Heart right ventricle (tissue), 16 donors: ENCODE measurements around the gene COL16A1. TPM values are rescaled to one million over a fixed set of nuclear protein-coding genes. Genes with fewer than 3 reads are reported as not detected.

Source experiments
- ATAC-seq, 8 donors: fragments of 200-7000 bp; cut with Tn5 transposase; one replicate each; pipeline ENCODE4 v1.9.1; 2020; ENCODE audit warnings: mild to moderate bottlenecking in 8 of 8, moderate library complexity in 8 of 8, moderate number of reproducible peaks in 1 of 8
- DNase-seq, 2 donors: peaks; one replicate each; pipeline ENCODE4 v3.0.0-alpha.2; 2020
- H3K27ac ChIP-seq, 10 donors: fragments of 200-600 bp; sonication (generic) in 2 of 10; one replicate each; pipeline versions ENCODE4 v1.5.0 to v1.8.0; 2020 to 2022; ENCODE audit warnings: mild to moderate bottlenecking in 3 of 10
- H3K27me3 ChIP-seq, 7 donors: fragments of 200-600 bp; one replicate each; pipeline ENCODE4 v1.8.0; 2021 to 2022; ENCODE audit warnings: mild to moderate bottlenecking in 2 of 7
- H3K36me3 ChIP-seq, 9 donors: fragments of 200-600 bp; sonication (generic) in 1 of 9; one replicate each; pipeline versions ENCODE4 v1.5.0 to v1.8.0; 2020 to 2022; ENCODE audit warnings: mild to moderate bottlenecking in 2 of 9
- H3K4me1 ChIP-seq, 9 donors: fragments of 200-600 bp; sonication (generic) in 1 of 9; one replicate each; pipeline versions ENCODE4 v1.5.0 to v1.8.0; 2020 to 2022; ENCODE audit warnings: mild to moderate bottlenecking in 4 of 9
- H3K4me3 ChIP-seq, 10 donors: fragments of 200-600 bp; sonication (generic) in 2 of 10; one replicate each; pipeline versions ENCODE4 v1.5.0 to v1.8.0; 2020 to 2022; ENCODE audit warnings: mild to moderate bottlenecking in 7 of 10, moderate library complexity in 2 of 10
- H3K9me3 ChIP-seq, 11 donors: fragments of 200-600 bp in 10 of 11; sonication (generic) in 2 of 11; one replicate each; pipeline versions ENCODE4 v1.5.0 to v1.8.0; 2013 to 2022; ENCODE audit warnings: mild to moderate bottlenecking in 2 of 11, control low read depth in 1 of 11, moderate library complexity in 1 of 11
- CTCF ChIP-seq, 9 donors: fragments of 200-600 bp; sonication (generic) in 2 of 9; IDR thresholded peaks; one replicate each; pipeline versions ENCODE4 v1.5.0 to v1.8.0; 2021 to 2022; ENCODE audit warnings: antibody characterized with exemption in 9 of 9, mild to moderate bottlenecking in 5 of 9, moderate library complexity in 1 of 9
- WGBS, 2 donors: extraction: QIAGEN DNeasy Blood & Tissue Kit; methylation state at CpG; one replicate each; pipeline ENCODE4 v1.1.7; 2013; ENCODE audit warnings: inconsistent platforms in 1 of 2; 5-methylcytosine and 5-hydroxymethylcytosine counted together
- intact Hi-C, 10 donors: fragments of 100-400 bp; cut with DNase I; formaldehyde crosslinking; loops; one replicate each; pipeline versions ENCODE4 v1.11.1 to v1.14.2; 2022
- polyA plus RNA-seq, 2 donors: library from polyadenylated mRNA; stranded (reverse); fragments of 200-250 nt; gene quantifications; one replicate each; pipeline ENCODE4 v1.2.3, GENCODE V29; 2013
- total RNA-seq, 10 donors: library from RNA; stranded (reverse); fragmentation: NEBNext Ultra II Directional in 3 of 10; extraction: Animal tissue kit (Norgen Biotek cat#: 25700) in 3 of 10; gene quantifications; one replicate each; pipeline versions ENCODE4 v1.2.1 to v1.2.4, GENCODE V29; 2021 to 2023
- donor health status: Arrhythmogenic right ventricular cardiomyopathy.
- donor health status: ischemic (EF 13 %, LVEDD 7.1; RV severe dilation, severe dysfunction).
- donor health status: healthy with polysubstance abuse.
- donor health status: DM: no; HTN: yes; CAD: no.
- donor health status: DM: no; HTN: no; CAD: no.
- donor health status: ischemic (EF 25% LVEDD 6.9; RV normal size, moderate dysfunction).
- donor health status: ischemic (EF 25% LVEDD 5.7; RV mildly dilated, moderate dysfunction).
- donor health status: healthy.
- donor health status: DM: yes; HTN: yes; CAD: no.
- donor health status: Ischemic cardiomyopathy.
- donor health status: ischemic (EF 35%, LVEDD 5.7; RV mildly dilated, moderate dysfunction).
- donor health status: nonischemic (EF 11% LVEDD 7.7; RV severe dilation, severe dysfunction).
- donor health status: DM: yes; HTN: yes; CAD: no.
- donor health status: PGD.
- donor health status: ischemic (EF 29% LVEDD 5.4; RV normal size, mild dysfunction).
- donor health status: nonischemic (EF 23%, LVEDD 6.1; RV moderate dilation, normal function).

COL16A1 gene
- total and polyA plus RNA-seq, 12 donors, result 7.4 to 35.3 (median 16.6) TPM

GRCh38 chr1:31655756-31656155 is 48.1 kb downstream of the COL16A1 start:
- Histone ChIP-seq H3K4me3 (no peak overlapping the region), H3K27me3 (no peaks in the 10 kb centered on the region), H3K4me1 (peaks cover 0 to 24% (median 11%) of the 10 kb centered on the region in 9 donors), H3K27ac (no peak overlapping the region), H3K9me3 (no peaks in the 10 kb centered on the region), H3K36me3 (peaks cover 0 to 74% (median 0%) of the 10 kb centered on the region in 9 donors)
- DNase-seq (no peak), ATAC-seq (no peak)
- WGBS, 2 donors, result 85 to 90% methylated on average over 4 of the region's 4 CpGs
- no peak for TF ChIP-seq CTCF (IDR thresholded peaks at IDR 0.05)
- intact Hi-C loops, result no loop called here

GRCh38 chr1:31655104-31655503 is 48.7 kb downstream of the COL16A1 start:
- peaks cover 0 to 67% (median 0%) of the 10 kb centered on the region in 9 donors for H3K36me3 ChIP-seq
- intact Hi-C loops, result no loop called here

GRCh38 chr1:31654474-31654776 is 49.4 kb downstream of the COL16A1 start:
- peaks cover 0 to 37% (median 23%) of the 10 kb centered on the region in 9 donors for H3K4me1 ChIP-seq
- DNase-seq (no peak), ATAC-seq (no peak)
- TF ChIP-seq CTCF (IDR thresholded peaks at IDR 0.05), result no peak
- no peak overlapping the region for H3K27ac ChIP-seq
- peaks cover 0 to 62% (median 0%) of the 10 kb centered on the region in 9 donors for H3K36me3 ChIP-seq
- no peak overlapping the region for H3K4me3 ChIP-seq
- WGBS, 2 donors, result 92 to 93% methylated on average over 5 of the region's 5 CpGs
- no peaks in the 10 kb centered on the region for H3K9me3 ChIP-seq
- H3K27me3 ChIP-seq, result no peaks in the 10 kb centered on the region
- intact Hi-C loops, result no loop called here

More at GRCh38 chr1:31655104-31655503, 48.7 kb downstream of the COL16A1 start:
- peak in 1 of 8 donors; percentile 16 for ATAC-seq
- DNase-seq, result no peak
- Histone ChIP-seq H3K27me3 (no peaks in the 10 kb centered on the region), H3K27ac (no peak overlapping the region), H3K9me3 (no peaks in the 10 kb centered on the region), H3K4me3 (no peak overlapping the region), H3K4me1 (peaks cover 0 to 30% (median 17%) of the 10 kb centered on the region in 9 donors)
- WGBS, 2 donors, result 96% methylated on average over 6 of the region's 6 CpGs
- TF ChIP-seq CTCF (IDR thresholded peaks at IDR 0.05), result no peak

- Histone ChIP-seq H3K9me3 (no peaks in the 10 kb centered on the region), H3K27me3 (no peaks in the 10 kb centered on the region), H3K4me1 (peaks cover 0 to 37% (median 25%) of the 10 kb centered on the region in 9 donors), H3K27ac (no peak overlapping the region), H3K4me3 (no peak overlapping the region), H3K36me3 (peaks cover 0 to 57% (median 0%) of the 10 kb centered on the region in 9 donors)
- ATAC-seq, result no peak
- no peak for DNase-seq
- intact Hi-C loops, result no loop called here
- no peak for TF ChIP-seq CTCF (IDR thresholded peaks at IDR 0.05)
- 87 to 91% methylated on average over 12 of the region's 12 CpGs for WGBS, 2 donors
Observed at GRCh38 chr1:31653717-31654473, 49.9 kb downstream of the COL16A1 start.
